ENCODE measurements around the gene RUNX3. TPM values are rescaled to one million over a fixed set of nuclear protein-coding genes. Genes with fewer than 3 reads are reported as not detected.

The RUNX3 gene
- total and polyA plus RNA-seq, 2 of the 8 experiments (the other 6 are each of a cell fraction or from before 2014, with no cell fraction given): 0.62 to 0.82 TPM

DNA sequence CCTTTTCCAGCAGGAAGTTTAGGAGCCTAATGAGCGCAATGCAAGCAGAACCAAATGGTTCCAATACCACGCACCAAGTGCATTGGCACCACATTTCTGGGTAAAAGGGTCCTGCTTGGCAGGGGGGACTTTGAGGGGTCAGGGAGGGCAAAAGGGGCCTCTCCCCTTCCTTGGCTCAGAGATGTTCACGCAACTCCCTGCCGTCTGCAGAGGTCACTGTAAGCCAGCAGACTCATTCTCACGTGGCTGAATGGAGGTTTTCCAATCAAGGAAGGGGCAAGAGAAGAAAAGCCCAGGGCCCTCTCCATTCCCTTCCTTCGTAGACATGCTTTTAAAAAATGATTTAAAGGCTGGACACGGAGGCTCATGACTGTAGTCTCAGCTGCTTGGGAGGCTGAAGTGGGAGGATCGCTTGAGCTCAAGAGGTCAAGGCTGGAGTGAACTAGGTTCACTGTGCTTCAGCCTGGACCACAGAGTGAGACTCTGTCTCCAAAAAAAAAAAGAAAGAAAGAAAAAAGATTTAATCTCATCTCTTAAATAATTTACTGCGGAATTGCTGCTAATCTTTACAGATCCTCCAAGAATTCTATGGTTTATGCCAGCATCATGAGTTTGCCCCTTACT lies 80.3 kb downstream of the RUNX3 start (continued):
- TF ChIP-seq, protein P1, sequence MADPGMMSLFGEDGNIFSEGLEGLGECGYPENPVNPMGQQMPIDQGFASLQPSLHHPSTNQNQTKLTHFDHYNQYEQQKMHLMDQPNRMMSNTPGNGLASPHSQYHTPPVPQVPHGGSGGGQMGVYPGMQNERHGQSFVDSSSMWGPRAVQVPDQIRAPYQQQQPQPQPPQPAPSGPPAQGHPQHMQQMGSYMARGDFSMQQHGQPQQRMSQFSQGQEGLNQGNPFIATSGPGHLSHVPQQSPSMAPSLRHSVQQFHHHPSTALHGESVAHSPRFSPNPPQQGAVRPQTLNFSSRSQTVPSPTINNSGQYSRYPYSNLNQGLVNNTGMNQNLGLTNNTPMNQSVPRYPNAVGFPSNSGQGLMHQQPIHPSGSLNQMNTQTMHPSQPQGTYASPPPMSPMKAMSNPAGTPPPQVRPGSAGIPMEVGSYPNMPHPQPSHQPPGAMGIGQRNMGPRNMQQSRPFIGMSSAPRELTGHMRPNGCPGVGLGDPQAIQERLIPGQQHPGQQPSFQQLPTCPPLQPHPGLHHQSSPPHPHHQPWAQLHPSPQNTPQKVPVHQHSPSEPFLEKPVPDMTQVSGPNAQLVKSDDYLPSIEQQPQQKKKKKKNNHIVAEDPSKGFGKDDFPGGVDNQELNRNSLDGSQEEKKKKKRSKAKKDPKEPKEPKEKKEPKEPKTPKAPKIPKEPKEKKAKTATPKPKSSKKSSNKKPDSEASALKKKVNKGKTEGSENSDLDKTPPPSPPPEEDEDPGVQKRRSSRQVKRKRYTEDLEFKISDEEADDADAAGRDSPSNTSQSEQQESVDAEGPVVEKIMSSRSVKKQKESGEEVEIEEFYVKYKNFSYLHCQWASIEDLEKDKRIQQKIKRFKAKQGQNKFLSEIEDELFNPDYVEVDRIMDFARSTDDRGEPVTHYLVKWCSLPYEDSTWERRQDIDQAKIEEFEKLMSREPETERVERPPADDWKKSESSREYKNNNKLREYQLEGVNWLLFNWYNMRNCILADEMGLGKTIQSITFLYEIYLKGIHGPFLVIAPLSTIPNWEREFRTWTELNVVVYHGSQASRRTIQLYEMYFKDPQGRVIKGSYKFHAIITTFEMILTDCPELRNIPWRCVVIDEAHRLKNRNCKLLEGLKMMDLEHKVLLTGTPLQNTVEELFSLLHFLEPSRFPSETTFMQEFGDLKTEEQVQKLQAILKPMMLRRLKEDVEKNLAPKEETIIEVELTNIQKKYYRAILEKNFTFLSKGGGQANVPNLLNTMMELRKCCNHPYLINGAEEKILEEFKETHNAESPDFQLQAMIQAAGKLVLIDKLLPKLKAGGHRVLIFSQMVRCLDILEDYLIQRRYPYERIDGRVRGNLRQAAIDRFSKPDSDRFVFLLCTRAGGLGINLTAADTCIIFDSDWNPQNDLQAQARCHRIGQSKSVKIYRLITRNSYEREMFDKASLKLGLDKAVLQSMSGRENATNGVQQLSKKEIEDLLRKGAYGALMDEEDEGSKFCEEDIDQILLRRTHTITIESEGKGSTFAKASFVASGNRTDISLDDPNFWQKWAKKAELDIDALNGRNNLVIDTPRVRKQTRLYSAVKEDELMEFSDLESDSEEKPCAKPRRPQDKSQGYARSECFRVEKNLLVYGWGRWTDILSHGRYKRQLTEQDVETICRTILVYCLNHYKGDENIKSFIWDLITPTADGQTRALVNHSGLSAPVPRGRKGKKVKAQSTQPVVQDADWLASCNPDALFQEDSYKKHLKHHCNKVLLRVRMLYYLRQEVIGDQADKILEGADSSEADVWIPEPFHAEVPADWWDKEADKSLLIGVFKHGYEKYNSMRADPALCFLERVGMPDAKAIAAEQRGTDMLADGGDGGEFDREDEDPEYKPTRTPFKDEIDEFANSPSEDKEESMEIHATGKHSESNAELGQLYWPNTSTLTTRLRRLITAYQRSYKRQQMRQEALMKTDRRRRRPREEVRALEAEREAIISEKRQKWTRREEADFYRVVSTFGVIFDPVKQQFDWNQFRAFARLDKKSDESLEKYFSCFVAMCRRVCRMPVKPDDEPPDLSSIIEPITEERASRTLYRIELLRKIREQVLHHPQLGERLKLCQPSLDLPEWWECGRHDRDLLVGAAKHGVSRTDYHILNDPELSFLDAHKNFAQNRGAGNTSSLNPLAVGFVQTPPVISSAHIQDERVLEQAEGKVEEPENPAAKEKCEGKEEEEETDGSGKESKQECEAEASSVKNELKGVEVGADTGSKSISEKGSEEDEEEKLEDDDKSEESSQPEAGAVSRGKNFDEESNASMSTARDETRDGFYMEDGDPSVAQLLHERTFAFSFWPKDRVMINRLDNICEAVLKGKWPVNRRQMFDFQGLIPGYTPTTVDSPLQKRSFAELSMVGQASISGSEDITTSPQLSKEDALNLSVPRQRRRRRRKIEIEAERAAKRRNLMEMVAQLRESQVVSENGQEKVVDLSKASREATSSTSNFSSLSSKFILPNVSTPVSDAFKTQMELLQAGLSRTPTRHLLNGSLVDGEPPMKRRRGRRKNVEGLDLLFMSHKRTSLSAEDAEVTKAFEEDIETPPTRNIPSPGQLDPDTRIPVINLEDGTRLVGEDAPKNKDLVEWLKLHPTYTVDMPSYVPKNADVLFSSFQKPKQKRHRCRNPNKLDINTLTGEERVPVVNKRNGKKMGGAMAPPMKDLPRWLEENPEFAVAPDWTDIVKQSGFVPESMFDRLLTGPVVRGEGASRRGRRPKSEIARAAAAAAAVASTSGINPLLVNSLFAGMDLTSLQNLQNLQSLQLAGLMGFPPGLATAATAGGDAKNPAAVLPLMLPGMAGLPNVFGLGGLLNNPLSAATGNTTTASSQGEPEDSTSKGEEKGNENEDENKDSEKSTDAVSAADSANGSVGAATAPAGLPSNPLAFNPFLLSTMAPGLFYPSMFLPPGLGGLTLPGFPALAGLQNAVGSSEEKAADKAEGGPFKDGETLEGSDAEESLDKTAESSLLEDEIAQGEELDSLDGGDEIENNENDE (IDR thresholded peaks at IDR 0.05; ENCODE audit: insufficient replicate concordance, low read length): no peak
- TF ChIP-seq, protein P2, sequence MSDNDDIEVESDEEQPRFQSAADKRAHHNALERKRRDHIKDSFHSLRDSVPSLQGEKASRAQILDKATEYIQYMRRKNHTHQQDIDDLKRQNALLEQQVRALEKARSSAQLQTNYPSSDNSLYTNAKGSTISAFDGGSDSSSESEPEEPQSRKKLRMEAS (IDR thresholded peaks at IDR 0.05): peak; percentile 50; the same call in 1 of the 2 replicates
- TF ChIP-seq JUN (IDR thresholded peaks at IDR 0.05; ENCODE audit: low read depth, low read length): no peak
- TF ChIP-seq, protein P3, sequence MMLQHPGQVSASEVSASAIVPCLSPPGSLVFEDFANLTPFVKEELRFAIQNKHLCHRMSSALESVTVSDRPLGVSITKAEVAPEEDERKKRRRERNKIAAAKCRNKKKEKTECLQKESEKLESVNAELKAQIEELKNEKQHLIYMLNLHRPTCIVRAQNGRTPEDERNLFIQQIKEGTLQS (IDR thresholded peaks at IDR 0.05; ENCODE audit: insufficient read depth, low read depth, low read length): no peak
- TF ChIP-seq, protein P4, sequence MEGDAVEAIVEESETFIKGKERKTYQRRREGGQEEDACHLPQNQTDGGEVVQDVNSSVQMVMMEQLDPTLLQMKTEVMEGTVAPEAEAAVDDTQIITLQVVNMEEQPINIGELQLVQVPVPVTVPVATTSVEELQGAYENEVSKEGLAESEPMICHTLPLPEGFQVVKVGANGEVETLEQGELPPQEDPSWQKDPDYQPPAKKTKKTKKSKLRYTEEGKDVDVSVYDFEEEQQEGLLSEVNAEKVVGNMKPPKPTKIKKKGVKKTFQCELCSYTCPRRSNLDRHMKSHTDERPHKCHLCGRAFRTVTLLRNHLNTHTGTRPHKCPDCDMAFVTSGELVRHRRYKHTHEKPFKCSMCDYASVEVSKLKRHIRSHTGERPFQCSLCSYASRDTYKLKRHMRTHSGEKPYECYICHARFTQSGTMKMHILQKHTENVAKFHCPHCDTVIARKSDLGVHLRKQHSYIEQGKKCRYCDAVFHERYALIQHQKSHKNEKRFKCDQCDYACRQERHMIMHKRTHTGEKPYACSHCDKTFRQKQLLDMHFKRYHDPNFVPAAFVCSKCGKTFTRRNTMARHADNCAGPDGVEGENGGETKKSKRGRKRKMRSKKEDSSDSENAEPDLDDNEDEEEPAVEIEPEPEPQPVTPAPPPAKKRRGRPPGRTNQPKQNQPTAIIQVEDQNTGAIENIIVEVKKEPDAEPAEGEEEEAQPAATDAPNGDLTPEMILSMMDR (IDR thresholded peaks at IDR 0.05; ENCODE audit: control extremely low read depth in 1 of 3, insufficient read depth in 1 of 3, low read depth in 1 of 3, low read length in 3 of 3): peak; percentile 69 to 78 (median 76)

All from H1 (cell line).